ENCODE results near the gene TSPEAR. TPM values are rescaled to one million over a fixed set of nuclear protein-coding genes. Genes with fewer than 3 reads are reported as not detected.
"Not testable (repeated sequence)": the region's sequence is repeated elsewhere in the genome, so short reads cannot be mapped to it uniquely, and the experiment has no call there.

The TSPEAR gene
- total RNA-seq, 1 donor from 2014 or later, result 0.34 TPM

DNA sequence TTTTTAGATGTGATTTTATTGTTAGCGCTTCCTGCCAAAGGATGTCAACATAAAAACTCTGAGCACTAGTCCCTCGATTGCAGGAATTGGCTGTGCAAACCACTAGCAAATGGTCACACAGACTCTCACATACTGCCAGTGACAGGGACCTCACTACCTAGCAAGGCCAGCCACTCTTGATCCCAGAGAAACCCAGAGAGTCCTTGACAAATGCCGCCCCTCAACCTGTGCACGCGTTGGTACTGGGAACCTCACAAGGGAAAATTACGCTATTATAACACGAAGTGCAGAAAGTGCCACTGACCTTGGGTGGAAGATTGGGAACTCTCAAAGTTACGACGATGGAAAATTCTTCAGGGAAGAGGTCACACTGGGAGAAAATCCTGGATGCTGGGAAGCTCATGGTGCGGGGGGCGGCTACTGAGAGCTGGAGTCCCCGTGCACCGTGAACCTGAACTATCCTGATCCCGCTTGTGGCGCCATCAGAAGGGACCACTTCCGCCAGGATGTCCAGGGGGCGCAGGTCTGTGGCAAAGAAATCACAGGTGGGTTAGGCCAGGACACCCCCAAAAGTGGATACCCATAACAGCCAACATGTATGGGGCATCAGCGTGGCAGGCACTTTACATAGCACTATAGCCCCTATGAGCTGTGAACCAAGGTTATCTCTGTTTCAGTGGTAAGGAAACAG, 143.7 kb downstream of the TSPEAR start:
- peaks cover 3% of the 10 kb centered on the region for H3K27me3 Mint-ChIP-seq
- no peaks in the 10 kb centered on the region for H3K4me1 Mint-ChIP-seq (ENCODE audit: unreplicated experiment)
- no peak overlapping the region for H3K27ac Mint-ChIP-seq
- no peaks in the 10 kb centered on the region for H3K36me3 Mint-ChIP-seq
- no peak for DNase-seq (ENCODE audit: extremely low spot score, unreplicated experiment)
- TF ChIP-seq, protein P1, sequence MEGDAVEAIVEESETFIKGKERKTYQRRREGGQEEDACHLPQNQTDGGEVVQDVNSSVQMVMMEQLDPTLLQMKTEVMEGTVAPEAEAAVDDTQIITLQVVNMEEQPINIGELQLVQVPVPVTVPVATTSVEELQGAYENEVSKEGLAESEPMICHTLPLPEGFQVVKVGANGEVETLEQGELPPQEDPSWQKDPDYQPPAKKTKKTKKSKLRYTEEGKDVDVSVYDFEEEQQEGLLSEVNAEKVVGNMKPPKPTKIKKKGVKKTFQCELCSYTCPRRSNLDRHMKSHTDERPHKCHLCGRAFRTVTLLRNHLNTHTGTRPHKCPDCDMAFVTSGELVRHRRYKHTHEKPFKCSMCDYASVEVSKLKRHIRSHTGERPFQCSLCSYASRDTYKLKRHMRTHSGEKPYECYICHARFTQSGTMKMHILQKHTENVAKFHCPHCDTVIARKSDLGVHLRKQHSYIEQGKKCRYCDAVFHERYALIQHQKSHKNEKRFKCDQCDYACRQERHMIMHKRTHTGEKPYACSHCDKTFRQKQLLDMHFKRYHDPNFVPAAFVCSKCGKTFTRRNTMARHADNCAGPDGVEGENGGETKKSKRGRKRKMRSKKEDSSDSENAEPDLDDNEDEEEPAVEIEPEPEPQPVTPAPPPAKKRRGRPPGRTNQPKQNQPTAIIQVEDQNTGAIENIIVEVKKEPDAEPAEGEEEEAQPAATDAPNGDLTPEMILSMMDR (conservative IDR thresholded peaks at IDR 0.05), result no peak
- H3K9me3 Mint-ChIP-seq, result peaks cover 5% of the 10 kb centered on the region
- no peak overlapping the region for H3K4me3 Mint-ChIP-seq

GRCh38 chr21:44566403-44566802, 145.0 kb downstream of the TSPEAR start:
- H3K36me3 Mint-ChIP-seq, result no peaks in the 10 kb centered on the region
- H3K4me3 Mint-ChIP-seq, result no peak overlapping the region
- no peaks in the 10 kb centered on the region for H3K4me1 Mint-ChIP-seq (ENCODE audit: unreplicated experiment)
- no peak overlapping the region for H3K27ac Mint-ChIP-seq
- TF ChIP-seq, protein P1 (conservative IDR thresholded peaks at IDR 0.05), result no peak
- DNase-seq (ENCODE audit: extremely low spot score, unreplicated experiment), result no peak
- peaks cover 2% of the 10 kb centered on the region for H3K9me3 Mint-ChIP-seq
- peaks cover 7% of the 10 kb centered on the region for H3K27me3 Mint-ChIP-seq

GRCh38 chr21:44564886-44565598, 146.3 kb downstream of the TSPEAR start:
- no peak for DNase-seq (ENCODE audit: extremely low spot score, unreplicated experiment)
- H3K4me1 Mint-ChIP-seq (ENCODE audit: unreplicated experiment), result no peaks in the 10 kb centered on the region
- no peaks in the 10 kb centered on the region for H3K36me3 Mint-ChIP-seq
- H3K27me3 Mint-ChIP-seq, result peaks cover 6% of the 10 kb centered on the region
- no peak overlapping the region for H3K27ac Mint-ChIP-seq
- no peak overlapping the region for H3K4me3 Mint-ChIP-seq
- no peaks in the 10 kb centered on the region for H3K9me3 Mint-ChIP-seq
- TF ChIP-seq, protein P1 (conservative IDR thresholded peaks at IDR 0.05), result no peak

GRCh38 chr21:44564099-44564498, 147.3 kb downstream of the TSPEAR start:
- H3K27ac Mint-ChIP-seq, result no peak overlapping the region
- DNase-seq (ENCODE audit: extremely low spot score, unreplicated experiment), result no peak
- peaks cover 6% of the 10 kb centered on the region for H3K27me3 Mint-ChIP-seq
- no peak overlapping the region for H3K4me3 Mint-ChIP-seq
- TF ChIP-seq, protein P1 (conservative IDR thresholded peaks at IDR 0.05), result no peak
- H3K9me3 Mint-ChIP-seq, result no peaks in the 10 kb centered on the region
- H3K36me3 Mint-ChIP-seq, result no peaks in the 10 kb centered on the region
- no peaks in the 10 kb centered on the region for H3K4me1 Mint-ChIP-seq (ENCODE audit: unreplicated experiment)

DNA sequence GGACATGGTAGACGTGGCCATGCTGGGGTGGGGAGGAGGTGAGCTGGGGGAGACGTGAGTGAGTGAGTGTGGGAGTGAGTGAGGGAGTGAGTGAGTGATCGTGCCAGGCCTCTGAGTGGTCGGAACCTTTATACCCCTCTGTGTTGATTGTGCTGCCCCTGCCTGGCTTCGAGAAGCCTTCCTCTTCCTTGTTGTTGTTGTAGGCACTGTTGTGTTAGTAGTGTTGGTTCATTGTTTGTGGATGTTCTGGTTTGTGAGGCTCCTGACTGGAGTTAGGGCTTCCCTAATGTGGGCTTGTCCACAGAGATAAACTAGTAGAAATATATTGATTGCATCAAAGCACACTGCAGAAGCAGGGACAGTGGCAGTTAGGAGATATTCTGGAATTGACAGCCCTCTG, 152.7 kb downstream of the TSPEAR start, which contains the start of gene KRTAP10-3:
TSS of gene KRTAP10-3 (minus strand) at position 101 of the 400 bp plus-strand sequence. CDS start at position 21, 80 bp downstream.
- TF ChIP-seq, protein P1 (conservative IDR thresholded peaks at IDR 0.05), result no peak
- H3K36me3 Mint-ChIP-seq, result no peaks in the 10 kb centered on the region
- peaks cover 10% of the 10 kb centered on the region for H3K27me3 Mint-ChIP-seq
- H3K4me3 Mint-ChIP-seq, result no peak within 1 kb of the TSS
- no peak within 1 kb of the TSS for H3K27ac Mint-ChIP-seq
- DNase-seq (ENCODE audit: extremely low spot score, unreplicated experiment), result no peak
- no peaks in the 10 kb centered on the region for H3K4me1 Mint-ChIP-seq (ENCODE audit: unreplicated experiment)
- no peaks in the 10 kb centered on the region for H3K9me3 Mint-ChIP-seq

- H3K4me3 Mint-ChIP-seq; H3K36me3 Mint-ChIP-seq; H3K4me1 Mint-ChIP-seq (ENCODE audit: unreplicated experiment); H3K27ac Mint-ChIP-seq; DNase-seq (ENCODE audit: extremely low spot score, unreplicated experiment); H3K9me3 Mint-ChIP-seq: not testable (repeated sequence)
- H3K27me3 Mint-ChIP-seq, result peaks cover 10% of the 10 kb centered on the region
These were observed 153.1 kb downstream of the TSPEAR start for GRCh38 chr21:44558329-44558675.

Measured in type B pancreatic cell (in vitro differentiated cells).